BE2C (cell line): ENCODE measurements around the gene USP40. TPM values are rescaled to one million over a fixed set of nuclear protein-coding genes. Genes with fewer than 3 reads are reported as not detected.

ENCODE experiments used
- DNase-seq: peaks from one replicate; pipeline ENCODE4 v3.0.0-alpha.2; 2020
- H3K27me3 ChIP-seq: fragments of 250-450 bp; sonication (Bioruptor Pico); 2 replicates; pipeline ENCODE4 v1.5.1; 2020; ENCODE audit warnings: mild to moderate bottlenecking
- H3K36me3 ChIP-seq: fragments of 250-450 bp; sonication (Bioruptor Pico); 2 replicates; pipeline ENCODE4 v1.5.1; 2020; ENCODE audit warnings: mild to moderate bottlenecking
- H3K4me1 ChIP-seq: fragments of 250-450 bp; sonication (Bioruptor Pico); 2 replicates; pipeline ENCODE4 v1.5.1; 2020
- H3K4me3 ChIP-seq: 2 replicates; pipeline ENCODE4 v1.5.1; 2011; ENCODE audit warnings: low read depth, low read length
- H3K9me3 ChIP-seq: fragments of 250-450 bp; sonication (Bioruptor Pico); 2 replicates; pipeline ENCODE4 v1.5.1; 2020
- polyA plus RNA-seq: library from polyadenylated mRNA; unstranded; fragments of >200 nt; gene quantifications from one replicate; pipeline ENCODE4 v1.2.1, GENCODE V29; 2012; ENCODE audit warnings: low read depth, missing spikeins; ENCODE audit not compliant: insufficient read length, insufficient read depth
- TF ChIP-seq, protein P1 (sequence below): IDR thresholded peaks from 2 replicates; pipeline ENCODE4 v1.5.1; 2012; ENCODE audit warnings: mild to moderate bottlenecking, low read depth, low read length

Gene USP40, protein sequence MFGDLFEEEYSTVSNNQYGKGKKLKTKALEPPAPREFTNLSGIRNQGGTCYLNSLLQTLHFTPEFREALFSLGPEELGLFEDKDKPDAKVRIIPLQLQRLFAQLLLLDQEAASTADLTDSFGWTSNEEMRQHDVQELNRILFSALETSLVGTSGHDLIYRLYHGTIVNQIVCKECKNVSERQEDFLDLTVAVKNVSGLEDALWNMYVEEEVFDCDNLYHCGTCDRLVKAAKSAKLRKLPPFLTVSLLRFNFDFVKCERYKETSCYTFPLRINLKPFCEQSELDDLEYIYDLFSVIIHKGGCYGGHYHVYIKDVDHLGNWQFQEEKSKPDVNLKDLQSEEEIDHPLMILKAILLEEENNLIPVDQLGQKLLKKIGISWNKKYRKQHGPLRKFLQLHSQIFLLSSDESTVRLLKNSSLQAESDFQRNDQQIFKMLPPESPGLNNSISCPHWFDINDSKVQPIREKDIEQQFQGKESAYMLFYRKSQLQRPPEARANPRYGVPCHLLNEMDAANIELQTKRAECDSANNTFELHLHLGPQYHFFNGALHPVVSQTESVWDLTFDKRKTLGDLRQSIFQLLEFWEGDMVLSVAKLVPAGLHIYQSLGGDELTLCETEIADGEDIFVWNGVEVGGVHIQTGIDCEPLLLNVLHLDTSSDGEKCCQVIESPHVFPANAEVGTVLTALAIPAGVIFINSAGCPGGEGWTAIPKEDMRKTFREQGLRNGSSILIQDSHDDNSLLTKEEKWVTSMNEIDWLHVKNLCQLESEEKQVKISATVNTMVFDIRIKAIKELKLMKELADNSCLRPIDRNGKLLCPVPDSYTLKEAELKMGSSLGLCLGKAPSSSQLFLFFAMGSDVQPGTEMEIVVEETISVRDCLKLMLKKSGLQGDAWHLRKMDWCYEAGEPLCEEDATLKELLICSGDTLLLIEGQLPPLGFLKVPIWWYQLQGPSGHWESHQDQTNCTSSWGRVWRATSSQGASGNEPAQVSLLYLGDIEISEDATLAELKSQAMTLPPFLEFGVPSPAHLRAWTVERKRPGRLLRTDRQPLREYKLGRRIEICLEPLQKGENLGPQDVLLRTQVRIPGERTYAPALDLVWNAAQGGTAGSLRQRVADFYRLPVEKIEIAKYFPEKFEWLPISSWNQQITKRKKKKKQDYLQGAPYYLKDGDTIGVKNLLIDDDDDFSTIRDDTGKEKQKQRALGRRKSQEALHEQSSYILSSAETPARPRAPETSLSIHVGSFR
- 30.3 TPM for polyA plus RNA-seq

DNA sequence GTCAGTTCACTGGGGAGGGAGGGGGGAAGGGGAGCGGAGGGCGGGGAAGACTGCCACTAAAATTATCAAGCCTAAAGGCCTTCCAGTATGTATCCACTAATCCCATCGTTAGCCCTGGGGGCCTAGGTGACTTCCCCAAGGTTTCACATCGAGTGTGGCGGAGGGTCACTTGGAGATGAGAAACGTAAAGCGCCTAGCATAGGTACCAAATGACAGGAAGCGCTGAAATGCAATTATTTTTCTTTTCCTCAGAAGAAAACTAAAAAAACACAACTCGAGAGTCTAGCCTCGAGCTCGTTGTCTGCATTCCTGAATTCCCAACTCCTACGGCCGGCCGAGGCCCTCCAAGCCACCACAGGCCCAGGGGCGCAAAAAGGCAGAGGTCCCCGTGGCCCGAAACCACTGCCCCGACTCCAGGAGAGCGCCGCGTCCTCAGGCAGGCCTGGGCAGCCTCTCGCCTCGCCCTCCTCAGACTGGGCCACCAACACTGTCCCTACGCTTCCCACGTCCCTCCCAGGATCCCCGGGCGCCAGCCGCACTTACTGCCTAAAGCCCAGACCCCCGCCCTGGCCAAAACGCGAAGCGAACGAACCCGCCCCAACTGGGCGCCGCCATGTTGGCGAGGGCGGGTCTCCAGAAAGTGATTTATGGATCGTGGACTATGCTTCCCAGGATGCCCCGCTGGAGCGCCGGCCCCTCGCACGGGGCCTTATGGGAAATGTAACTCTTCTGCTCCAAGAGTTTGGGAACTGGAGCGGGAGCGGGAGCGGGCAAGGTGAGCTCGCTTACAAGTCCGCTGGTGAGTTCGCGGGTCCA is at the start of gene USP40:
Gene USP40, minus strand, starts transcription at position 642 of the 816 bp plus-strand sequence. CDS start 1,228 bp downstream, outside the sequence.
- Histone ChIP-seq H3K36me3 (no peaks in the 10 kb centered on the region), H3K4me1 (0 out of 2 replicates have a peak, but pooled peaks cover 3% of the 10 kb centered on the region), H3K27me3 (peaks cover 13% of the 10 kb centered on the region), H3K4me3 (peak within 1 kb of the TSS; percentile 95), H3K9me3 (no peaks in the 10 kb centered on the region)
- TF ChIP-seq, protein P1, sequence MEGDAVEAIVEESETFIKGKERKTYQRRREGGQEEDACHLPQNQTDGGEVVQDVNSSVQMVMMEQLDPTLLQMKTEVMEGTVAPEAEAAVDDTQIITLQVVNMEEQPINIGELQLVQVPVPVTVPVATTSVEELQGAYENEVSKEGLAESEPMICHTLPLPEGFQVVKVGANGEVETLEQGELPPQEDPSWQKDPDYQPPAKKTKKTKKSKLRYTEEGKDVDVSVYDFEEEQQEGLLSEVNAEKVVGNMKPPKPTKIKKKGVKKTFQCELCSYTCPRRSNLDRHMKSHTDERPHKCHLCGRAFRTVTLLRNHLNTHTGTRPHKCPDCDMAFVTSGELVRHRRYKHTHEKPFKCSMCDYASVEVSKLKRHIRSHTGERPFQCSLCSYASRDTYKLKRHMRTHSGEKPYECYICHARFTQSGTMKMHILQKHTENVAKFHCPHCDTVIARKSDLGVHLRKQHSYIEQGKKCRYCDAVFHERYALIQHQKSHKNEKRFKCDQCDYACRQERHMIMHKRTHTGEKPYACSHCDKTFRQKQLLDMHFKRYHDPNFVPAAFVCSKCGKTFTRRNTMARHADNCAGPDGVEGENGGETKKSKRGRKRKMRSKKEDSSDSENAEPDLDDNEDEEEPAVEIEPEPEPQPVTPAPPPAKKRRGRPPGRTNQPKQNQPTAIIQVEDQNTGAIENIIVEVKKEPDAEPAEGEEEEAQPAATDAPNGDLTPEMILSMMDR: no peak
- DNase-seq: peak; percentile 94

DNA sequence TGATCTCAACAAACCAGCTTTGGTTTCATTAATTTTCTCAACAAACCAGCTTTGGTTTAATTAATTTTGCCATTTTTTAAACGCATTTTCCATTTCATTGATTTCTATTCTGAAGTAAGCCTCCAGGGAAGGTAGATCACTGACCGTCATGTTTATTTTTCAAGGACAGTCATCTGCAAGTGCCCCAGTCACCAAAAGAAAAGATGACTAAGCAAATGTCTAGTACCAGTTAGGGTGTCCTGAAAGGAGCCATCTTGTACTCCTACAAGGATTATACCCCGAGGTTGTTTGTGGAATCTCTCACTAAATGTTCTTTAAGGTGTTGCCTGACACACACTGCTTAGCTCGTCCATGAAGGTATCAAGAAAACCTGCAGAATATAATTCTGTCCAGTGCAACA is 44.7 kb upstream of the USP40 start:
- Histone ChIP-seq H3K4me3 (no peak overlapping the region), H3K27me3 (no peaks in the 10 kb centered on the region), H3K9me3 (peaks cover 5% of the 10 kb centered on the region; the same call in 1 of the 2 replicates), H3K4me1 (no peaks in the 10 kb centered on the region), H3K36me3 (no peaks in the 10 kb centered on the region)
- TF ChIP-seq, protein P1: no peak
- DNase-seq: no peak

DNA sequence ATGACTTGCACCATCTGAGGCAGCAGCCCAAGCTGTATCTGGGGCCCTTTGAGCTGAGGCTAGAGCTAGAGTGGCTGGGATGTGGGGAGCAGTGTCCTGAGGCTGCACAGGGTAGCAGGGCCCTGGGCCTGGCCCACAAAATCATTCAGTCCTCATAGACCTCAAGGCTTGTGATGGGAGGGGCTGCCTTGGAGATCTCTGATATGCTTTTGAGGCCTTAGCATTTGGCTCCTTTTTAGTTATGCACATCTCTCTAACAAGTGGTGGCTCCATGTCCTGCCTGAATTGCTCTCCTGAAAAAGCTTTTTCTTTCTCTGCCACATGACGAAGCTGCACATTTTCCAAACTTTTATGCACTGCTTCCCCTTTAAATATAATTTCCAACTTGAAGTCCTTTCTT is 39.1 kb upstream of the USP40 start:
- no peak overlapping the region for H3K4me3 ChIP-seq
- TF ChIP-seq, protein P1: no peak
- DNase-seq: no peak
- H3K36me3 ChIP-seq: no peaks in the 10 kb centered on the region
- H3K4me1 ChIP-seq: no peaks in the 10 kb centered on the region
- no peaks in the 10 kb centered on the region for H3K27me3 ChIP-seq
- peaks cover 5% of the 10 kb centered on the region; the same call in 1 of the 2 replicates for H3K9me3 ChIP-seq

DNA sequence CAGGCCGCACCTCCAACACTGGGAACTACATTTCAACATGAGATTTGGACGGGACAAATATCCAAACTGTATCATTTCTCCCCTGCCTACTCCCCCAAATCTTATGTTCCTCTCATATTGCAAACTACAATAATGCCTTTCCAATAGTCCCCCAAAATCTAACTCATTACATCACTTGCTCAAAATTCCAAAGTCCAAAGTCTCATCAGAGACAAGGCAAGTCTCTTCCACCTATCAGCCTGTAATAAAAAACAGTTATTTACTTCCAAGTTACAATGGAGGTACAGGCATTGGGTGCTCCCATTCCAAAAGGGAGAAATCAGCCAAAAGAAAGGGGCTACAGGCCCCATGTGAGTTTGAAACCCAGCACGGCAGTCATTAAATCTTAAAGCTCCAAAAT is 38.2 kb upstream of the USP40 start:
- DNase-seq: no peak
- TF ChIP-seq, protein P1: no peak

DNA sequence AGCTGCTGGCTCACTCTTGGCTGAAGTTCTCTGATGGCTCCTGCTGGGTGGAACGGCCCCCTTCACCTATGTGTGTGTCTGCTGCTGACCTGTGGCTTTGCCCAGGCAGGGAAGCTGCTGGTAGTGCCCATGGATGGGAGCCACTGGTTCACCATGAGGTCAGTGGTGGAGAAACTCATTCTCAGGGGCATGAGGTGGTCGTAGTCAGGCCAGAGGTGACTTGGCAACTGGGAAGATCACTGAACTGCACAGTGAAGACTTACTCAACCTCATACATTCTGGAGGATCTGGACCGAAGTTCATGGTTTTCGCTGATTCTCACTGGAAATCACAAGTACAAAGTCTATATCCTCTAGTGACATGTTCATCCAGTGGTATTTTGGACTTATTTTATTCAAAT is 36.9 kb upstream of the USP40 start:
- Histone ChIP-seq H3K4me3 (no peak overlapping the region), H3K9me3 (no peaks in the 10 kb centered on the region), H3K36me3 (no peaks in the 10 kb centered on the region), H3K27me3 (no peaks in the 10 kb centered on the region), H3K4me1 (no peaks in the 10 kb centered on the region)
- TF ChIP-seq, protein P1: no peak
- DNase-seq: no peak

More for the DNA sequence above, 38.2 kb upstream of the USP40 start:
- H3K9me3 ChIP-seq: peaks cover 5% of the 10 kb centered on the region; the same call in 1 of the 2 replicates
- no peaks in the 10 kb centered on the region for H3K27me3 ChIP-seq
- no peak overlapping the region for H3K4me3 ChIP-seq
- no peaks in the 10 kb centered on the region for H3K36me3 ChIP-seq
- H3K4me1 ChIP-seq: no peaks in the 10 kb centered on the region
